ENCODE measurements around the gene IFNA8. TPM values are rescaled to one million over a fixed set of nuclear protein-coding genes. Genes with fewer than 3 reads are reported as not detected.

The IFNA8 gene
- total and polyA plus RNA-seq, 2 experiments from 2014 or later, result not detected

GRCh38 chr9:21385131-21385670, 23.7 kb upstream of the IFNA8 start, which contains the start of gene IFNA2:
IFNA2 (minus strand) TSS chr9:21385398; CDS start chr9:21385329, 69 bp downstream.
- H3K4me3 ChIP-seq, result no peak within 1 kb of the TSS
- H3K27ac ChIP-seq (ENCODE audit: low read depth), result no peak within 1 kb of the TSS
- Mint-ChIP-seq H3K4me3 (no peak within 1 kb of the TSS), H3K27me3 (ENCODE audit: insufficient read depth, low read depth, poor library complexity) (no peaks in the 10 kb centered on the region), H3K4me1 (peaks cover 15% of the 10 kb centered on the region; the same call in 2 of the 3 replicates), H3K9me3 (no peaks in the 10 kb centered on the region), H3K27ac (no peak within 1 kb of the TSS), H3K36me3 (ENCODE audit: low read depth) (no peaks in the 10 kb centered on the region)
- DNase-seq (ENCODE audit: low spot score) (no peak), ATAC-seq (no peak)
- H4K20me1 ChIP-seq (replicated peaks; ENCODE audit: insufficient read depth), result no peaks in the 10 kb centered on the region
- H3F3A ChIP-seq (replicated peaks; ENCODE audit: low read depth), result no peaks in the 10 kb centered on the region
- H3K36me3 ChIP-seq (ENCODE audit: insufficient read depth), result no peaks in the 10 kb centered on the region
- H3K79me2 ChIP-seq (replicated peaks; ENCODE audit: insufficient read depth), result no peaks in the 10 kb centered on the region
- no peaks in the 10 kb centered on the region for H3K9me2 ChIP-seq (ENCODE audit: insufficient read depth)
- H3K4me2 ChIP-seq, result no peak within 1 kb of the TSS
- H3K27me3 ChIP-seq (ENCODE audit: insufficient read depth), result no peaks in the 10 kb centered on the region
- no peak within 1 kb of the TSS for H2AFZ ChIP-seq
- TF ChIP-seq CTCF (conservative IDR thresholded peaks at IDR 0.05; ENCODE audit: low read depth in 2 of 2) (no peak), JUNB (IDR thresholded peaks at IDR 0.05; ENCODE audit: unreplicated experiment) (no peak), ZNF331 (CRISPR knock-in tag; IDR thresholded peaks at IDR 0.05; ENCODE audit: low read depth) (no peak), NANOG (IDR thresholded peaks at IDR 0.05; ENCODE audit: borderline replicate concordance) (no peak), EZH2 (IDR thresholded peaks at IDR 0.05; ENCODE audit: low read depth, unreplicated experiment) (no peak), POLR2AphosphoS5 (IDR thresholded peaks at IDR 0.05; ENCODE audit: low read depth) (no peak), ZNF462 (CRISPR knock-in tag; IDR thresholded peaks at IDR 0.05) (no peak), ZNF114 (CRISPR knock-in tag; IDR thresholded peaks at IDR 0.05) (no peak), CREB1 (CRISPR knock-in tag; IDR thresholded peaks at IDR 0.05; ENCODE audit: low read depth) (no peak), STAT1 (IDR thresholded peaks at IDR 0.05; ENCODE audit: unreplicated experiment) (no peak), EZH2phosphoT487 (IDR thresholded peaks at IDR 0.05; ENCODE audit: unreplicated experiment) (no peak)
- TF ChIP-seq, protein P1, sequence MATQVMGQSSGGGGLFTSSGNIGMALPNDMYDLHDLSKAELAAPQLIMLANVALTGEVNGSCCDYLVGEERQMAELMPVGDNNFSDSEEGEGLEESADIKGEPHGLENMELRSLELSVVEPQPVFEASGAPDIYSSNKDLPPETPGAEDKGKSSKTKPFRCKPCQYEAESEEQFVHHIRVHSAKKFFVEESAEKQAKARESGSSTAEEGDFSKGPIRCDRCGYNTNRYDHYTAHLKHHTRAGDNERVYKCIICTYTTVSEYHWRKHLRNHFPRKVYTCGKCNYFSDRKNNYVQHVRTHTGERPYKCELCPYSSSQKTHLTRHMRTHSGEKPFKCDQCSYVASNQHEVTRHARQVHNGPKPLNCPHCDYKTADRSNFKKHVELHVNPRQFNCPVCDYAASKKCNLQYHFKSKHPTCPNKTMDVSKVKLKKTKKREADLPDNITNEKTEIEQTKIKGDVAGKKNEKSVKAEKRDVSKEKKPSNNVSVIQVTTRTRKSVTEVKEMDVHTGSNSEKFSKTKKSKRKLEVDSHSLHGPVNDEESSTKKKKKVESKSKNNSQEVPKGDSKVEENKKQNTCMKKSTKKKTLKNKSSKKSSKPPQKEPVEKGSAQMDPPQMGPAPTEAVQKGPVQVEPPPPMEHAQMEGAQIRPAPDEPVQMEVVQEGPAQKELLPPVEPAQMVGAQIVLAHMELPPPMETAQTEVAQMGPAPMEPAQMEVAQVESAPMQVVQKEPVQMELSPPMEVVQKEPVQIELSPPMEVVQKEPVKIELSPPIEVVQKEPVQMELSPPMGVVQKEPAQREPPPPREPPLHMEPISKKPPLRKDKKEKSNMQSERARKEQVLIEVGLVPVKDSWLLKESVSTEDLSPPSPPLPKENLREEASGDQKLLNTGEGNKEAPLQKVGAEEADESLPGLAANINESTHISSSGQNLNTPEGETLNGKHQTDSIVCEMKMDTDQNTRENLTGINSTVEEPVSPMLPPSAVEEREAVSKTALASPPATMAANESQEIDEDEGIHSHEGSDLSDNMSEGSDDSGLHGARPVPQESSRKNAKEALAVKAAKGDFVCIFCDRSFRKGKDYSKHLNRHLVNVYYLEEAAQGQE (IDR thresholded peaks at IDR 0.05; ENCODE audit: unreplicated experiment), result no peak
- TF ChIP-seq, protein P2, sequence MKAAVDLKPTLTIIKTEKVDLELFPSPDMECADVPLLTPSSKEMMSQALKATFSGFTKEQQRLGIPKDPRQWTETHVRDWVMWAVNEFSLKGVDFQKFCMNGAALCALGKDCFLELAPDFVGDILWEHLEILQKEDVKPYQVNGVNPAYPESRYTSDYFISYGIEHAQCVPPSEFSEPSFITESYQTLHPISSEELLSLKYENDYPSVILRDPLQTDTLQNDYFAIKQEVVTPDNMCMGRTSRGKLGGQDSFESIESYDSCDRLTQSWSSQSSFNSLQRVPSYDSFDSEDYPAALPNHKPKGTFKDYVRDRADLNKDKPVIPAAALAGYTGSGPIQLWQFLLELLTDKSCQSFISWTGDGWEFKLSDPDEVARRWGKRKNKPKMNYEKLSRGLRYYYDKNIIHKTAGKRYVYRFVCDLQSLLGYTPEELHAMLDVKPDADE (IDR thresholded peaks at IDR 0.05), result no peak
- H3K4me1 ChIP-seq (ENCODE audit: insufficient read depth), result 0 out of 2 replicates have a peak, but pooled peaks cover 8% of the 10 kb centered on the region

All from GM23338 (cell line).